Measurements from ENCODE around the gene ZPBP.
"Not testable (repeated sequence)": the region's sequence is repeated elsewhere in the genome, so short reads cannot be mapped to it uniquely, and the experiment has no call there.

ZPBP gene

DNA sequence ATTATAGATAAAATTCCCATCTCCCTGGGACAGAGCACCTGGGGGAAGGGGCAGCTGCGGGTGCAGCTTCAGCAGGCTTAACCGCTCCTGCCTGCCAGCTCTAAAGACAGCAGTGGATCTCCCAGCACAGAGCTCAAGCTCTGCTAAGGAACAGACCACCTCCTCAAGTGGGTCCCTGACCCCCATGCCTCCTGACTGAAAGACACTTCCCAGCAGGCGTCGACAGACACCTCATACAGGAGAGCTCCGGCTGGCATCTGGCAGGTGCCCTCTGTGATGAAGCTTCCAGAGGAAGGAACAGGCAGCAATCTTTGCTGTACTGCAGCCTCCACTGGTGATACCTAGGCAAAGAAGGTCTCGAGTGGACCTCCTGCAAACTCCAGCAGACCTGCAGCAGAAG, 51.9 kb downstream of the ZPBP start:
- DNase-seq (ENCODE audit: low read depth in 3 of 3) = not testable (repeated sequence)

DNA sequence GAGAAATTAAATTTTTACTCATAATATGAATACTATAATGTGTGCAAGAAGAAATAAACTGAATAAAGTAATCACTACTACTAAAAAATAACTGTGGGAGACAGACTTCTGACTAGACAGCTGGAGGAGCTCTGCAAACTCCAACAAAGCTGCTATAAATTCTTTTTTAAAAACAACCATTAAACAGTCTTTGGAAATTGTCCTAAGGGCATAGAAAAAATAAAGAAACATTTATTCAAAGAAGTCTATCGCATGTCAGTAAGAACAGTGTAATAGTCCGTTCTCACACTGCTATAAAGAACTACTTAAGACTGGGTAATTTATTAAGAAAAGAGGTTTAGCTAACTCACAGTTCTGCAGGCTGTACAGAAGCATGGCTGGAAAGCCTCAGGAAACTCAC, 56.0 kb downstream of the ZPBP start:
- DNase-seq (ENCODE audit: low read depth in 3 of 3) = no peak

DNA sequence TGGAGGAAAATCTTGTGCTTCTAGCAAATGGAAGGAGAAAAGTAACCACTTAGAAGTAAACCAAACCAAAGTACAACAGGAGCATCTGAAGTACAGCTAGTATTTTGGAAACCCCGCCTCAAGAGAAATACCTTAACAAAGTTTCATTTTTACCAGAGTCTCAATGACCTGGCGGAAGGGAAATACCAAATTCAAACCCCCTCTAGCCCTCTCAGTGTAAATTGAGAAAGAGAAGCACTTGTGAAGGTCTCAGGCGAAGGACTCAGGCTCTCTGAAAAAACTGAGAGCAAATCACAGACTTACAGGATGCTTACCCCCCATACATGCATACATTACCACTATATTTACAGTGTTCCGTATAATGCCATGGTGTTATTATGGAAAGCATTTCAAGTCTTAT, 70.1 kb downstream of the ZPBP start:
- no peak for DNase-seq (ENCODE audit: low read depth in 3 of 3)

DNA sequence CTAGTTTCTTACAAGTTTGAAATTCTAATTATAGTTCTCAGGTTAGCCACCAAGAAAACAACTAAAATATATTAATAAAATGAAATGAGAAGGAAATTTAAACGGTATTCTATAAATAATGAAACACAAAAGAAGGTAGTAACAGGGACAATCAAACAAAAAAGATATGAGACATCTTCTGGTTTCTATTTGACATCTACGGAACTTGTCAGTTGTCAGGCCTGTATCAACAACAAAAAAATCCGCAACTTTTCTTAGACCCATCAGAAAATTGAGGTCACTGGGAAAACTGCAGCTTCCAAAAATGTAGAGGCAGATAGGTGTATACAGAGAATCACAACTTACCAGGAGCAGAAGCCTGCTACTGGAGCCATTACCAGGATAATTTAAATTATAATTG, 70.6 kb downstream of the ZPBP start:
- DNase-seq (ENCODE audit: low read depth in 3 of 3) = no peak

GRCh38 chr7:49995681-49996080, 97.4 kb downstream of the ZPBP start:
- no peak for DNase-seq (ENCODE audit: low read depth in 3 of 3)

GRCh38 chr7:49986191-49986590, 106.9 kb downstream of the ZPBP start:
- DNase-seq (ENCODE audit: low read depth in 3 of 3) = no peak

GRCh38 chr7:49980465-49980864, 112.6 kb downstream of the ZPBP start:
- DNase-seq (ENCODE audit: low read depth in 3 of 3) = no peak

DNA sequence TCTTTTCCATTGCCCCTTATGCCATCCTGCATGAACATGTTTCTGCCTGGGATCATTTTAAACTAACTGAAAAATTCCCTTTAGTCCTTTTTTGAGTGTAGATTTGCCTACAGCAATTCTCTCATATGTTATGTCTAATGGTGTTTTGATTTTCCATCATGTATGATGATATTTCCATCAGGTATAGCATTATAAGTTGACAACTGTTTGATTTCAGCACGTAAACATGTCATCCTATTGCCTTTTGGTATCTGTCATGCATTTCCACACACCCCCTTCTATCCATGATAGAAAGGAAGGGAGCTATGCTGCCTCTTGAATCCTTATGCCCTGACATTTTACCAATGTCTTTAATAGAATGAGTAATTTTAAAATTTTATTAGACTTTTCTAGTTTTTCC, 116.8 kb downstream of the ZPBP start:
- no peak for DNase-seq (ENCODE audit: low read depth in 3 of 3)

DNA sequence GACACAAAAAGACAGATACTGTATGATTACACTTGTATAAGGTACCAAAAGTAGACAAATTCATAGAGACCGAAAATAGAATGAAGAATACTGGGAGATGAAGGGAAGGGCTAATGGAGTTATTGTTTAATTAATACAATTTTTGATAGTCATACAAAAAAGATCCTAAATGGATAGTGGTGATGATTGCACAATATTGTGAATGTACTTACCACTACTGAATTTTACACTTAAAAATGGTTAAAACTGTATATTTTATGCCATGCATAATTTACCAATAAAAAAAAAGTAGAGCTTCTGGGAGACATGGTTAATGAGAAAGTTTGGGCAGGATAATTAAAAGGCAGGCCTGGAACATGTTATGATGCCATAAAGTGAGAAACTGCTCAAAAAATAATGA, 119.0 kb downstream of the ZPBP start:
- no peak for DNase-seq (ENCODE audit: low read depth in 3 of 3)

GRCh38 chr7:49937608-49938007, 155.4 kb downstream of the ZPBP start:
- no peak for DNase-seq (ENCODE audit: low read depth in 3 of 3)

DNA sequence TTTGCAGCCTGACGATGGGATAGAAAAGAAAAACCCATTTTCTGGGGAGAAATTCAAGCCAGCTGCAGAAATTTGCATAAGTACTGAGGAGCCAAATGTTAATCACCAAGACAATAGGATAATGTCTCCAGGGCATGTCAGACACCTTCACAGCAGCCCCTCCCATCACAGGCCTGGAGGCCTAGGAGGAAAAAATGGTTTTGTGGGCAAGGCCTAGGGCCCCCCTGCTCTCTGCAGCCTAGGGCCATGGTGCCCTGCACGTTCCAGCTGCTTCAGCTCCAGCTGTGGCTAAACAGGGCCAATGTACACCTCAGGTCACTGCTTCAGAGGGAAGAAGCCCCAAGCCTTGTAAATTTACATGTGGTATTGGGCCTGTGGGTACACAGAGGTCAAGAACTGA, 161.4 kb downstream of the ZPBP start:
- DNase-seq (ENCODE audit: low read depth in 3 of 3) = no peak

- no peak for DNase-seq (ENCODE audit: low read depth in 3 of 3)
These were observed 164.3 kb downstream of the ZPBP start for GRCh38 chr7:49928787-49929186.

DNA sequence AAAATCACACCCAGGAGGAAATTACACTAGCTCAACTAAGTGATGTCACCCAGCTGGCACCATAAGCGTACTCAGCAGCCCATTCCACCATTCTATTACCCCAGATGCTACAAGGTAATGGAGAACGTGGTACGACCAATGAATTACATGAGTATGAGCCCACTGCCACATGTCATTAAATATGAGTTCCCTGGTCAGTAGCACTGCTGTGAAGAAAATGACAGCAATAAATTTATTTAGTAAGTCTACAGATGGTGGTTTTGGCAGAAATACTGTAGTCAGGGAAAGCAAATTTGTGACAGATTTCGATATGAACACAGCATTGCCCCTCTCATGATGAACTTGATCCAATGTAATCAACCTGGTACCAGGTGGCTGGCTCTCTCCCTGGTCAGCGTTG, 165.4 kb downstream of the ZPBP start:
- no peak for DNase-seq (ENCODE audit: low read depth in 3 of 3)

- DNase-seq (ENCODE audit: low read depth in 3 of 3) = no peak
These were observed 166.3 kb downstream of the ZPBP start for GRCh38 chr7:49926720-49927119.

GRCh38 chr7:49911909-49912308, 181.1 kb downstream of the ZPBP start:
- DNase-seq (ENCODE audit: low read depth in 3 of 3) = no peak

DNA sequence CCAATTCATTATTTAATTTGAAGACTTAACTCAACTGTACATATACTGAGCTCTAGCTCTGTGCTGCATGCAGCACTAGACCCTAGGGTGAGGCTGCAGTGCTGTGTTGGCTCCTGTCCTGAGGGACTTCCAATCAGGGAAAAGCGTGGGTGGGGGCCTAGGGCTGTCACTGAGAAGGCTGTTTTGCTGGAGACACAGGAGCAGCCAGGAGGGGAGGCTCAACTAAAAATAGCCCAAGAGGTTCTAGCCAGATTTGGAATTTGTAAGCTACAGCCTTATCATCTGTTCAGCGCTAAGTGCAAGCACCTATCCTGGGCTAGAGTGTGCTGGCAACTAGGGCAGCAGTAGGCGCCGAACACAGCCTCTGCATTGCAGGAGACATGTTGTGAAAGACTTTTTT, 198.5 kb downstream of the ZPBP start:
- no peak for DNase-seq (ENCODE audit: low read depth in 3 of 3)

DNA sequence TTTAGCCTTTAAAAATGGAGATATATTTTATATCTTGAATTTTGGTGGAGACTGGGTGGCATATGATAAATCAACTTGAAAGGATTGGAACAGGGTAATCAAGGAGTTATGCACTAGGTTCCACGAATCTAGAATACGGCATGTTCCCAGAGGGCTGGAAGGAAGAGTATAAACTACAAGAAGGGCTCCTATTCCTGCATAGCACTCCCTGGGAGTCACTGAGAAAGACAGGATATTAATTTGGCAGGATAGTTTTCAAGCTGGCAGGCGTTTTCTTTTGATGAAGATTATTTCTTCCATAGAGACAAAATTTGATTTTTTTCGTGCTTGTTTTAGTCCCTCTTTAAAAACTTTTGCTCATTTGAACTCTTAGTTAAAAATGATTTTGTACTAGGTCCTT, 199.9 kb downstream of the ZPBP start:
- no peak for DNase-seq (ENCODE audit: low read depth in 3 of 3)

GRCh38 chr7:49892481-49892880, 200.6 kb downstream of the ZPBP start:
- no peak for DNase-seq (ENCODE audit: low read depth in 3 of 3)
